Stimulated activated CD8-positive, alpha-beta memory T cell treated with anti-CD3 and anti-CD28 coated beads, Interleukin-4, amount 100 ng/mL, for 4 hours (primary cell): Measurements from ENCODE around the gene TRIP13.
"Not testable (repeated sequence)": the region's sequence is repeated elsewhere in the genome, so short reads cannot be mapped to it uniquely, and the experiment has no call there.

Experiments
- DNase-seq, 2 donors: peaks; one replicate each; pipeline ENCODE4 v3.0.0-alpha.2; 2020; ENCODE audit warnings: low read depth in 2 of 2, low spot score in 1 of 2

TRIP13 gene

GRCh38 chr5:916441-917293 is 24.0 kb downstream of the TRIP13 start:
- no peak for DNase-seq

- DNase-seq, result not testable (repeated sequence)
These were observed 26.0 kb downstream of the TRIP13 start for GRCh38 chr5:918717-919116.

- no peak for DNase-seq
These were observed 26.8 kb downstream of the TRIP13 start for GRCh38 chr5:919356-920000.

- no peak for DNase-seq
These were observed 27.6 kb downstream of the TRIP13 start for GRCh38 chr5:920321-920720.

GRCh38 chr5:921456-922435 is 29.1 kb downstream of the TRIP13 start:
- no peak for DNase-seq

DNA sequence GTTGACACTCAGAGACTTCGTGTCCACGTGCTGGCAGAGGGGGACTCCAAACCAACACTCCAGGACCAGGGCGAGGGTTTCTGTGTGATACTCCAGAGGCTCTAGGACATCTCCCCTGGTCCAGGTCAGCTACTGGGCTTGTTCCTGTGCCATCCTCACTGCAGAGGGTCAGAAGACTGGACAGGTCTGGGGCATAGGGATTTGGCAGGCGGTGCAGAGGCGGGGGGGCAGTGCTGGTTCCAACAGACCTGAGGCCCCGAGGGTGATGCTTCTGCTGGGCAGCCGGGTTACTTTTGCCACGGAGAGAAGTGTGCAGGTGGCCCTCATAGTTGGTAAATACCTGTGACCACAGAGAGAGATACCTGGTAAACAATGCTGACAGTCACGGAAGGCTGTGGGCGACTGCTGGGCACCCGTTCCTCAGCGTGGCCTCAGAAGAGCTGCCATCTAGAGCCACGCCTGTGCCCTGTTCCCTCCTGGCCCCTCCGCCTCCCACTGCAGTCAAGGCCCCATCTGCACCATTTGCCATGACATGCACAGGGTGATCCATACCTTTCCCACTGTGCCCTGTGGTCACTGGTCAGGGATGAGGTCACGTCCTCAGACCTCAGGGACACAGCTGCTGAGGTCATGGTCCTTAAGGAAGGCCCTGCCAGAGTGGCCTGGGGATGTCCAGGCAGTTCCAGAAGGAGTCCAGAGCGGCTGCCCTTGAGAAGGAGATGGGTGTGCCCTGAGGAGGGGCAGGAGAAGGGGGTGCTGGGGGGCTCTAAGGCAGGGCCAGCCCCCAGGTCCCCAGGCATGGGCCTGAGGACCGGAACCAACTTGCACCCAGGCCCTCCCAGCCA is 30.0 kb downstream of the TRIP13 start:
- DNase-seq, result no peak

DNA sequence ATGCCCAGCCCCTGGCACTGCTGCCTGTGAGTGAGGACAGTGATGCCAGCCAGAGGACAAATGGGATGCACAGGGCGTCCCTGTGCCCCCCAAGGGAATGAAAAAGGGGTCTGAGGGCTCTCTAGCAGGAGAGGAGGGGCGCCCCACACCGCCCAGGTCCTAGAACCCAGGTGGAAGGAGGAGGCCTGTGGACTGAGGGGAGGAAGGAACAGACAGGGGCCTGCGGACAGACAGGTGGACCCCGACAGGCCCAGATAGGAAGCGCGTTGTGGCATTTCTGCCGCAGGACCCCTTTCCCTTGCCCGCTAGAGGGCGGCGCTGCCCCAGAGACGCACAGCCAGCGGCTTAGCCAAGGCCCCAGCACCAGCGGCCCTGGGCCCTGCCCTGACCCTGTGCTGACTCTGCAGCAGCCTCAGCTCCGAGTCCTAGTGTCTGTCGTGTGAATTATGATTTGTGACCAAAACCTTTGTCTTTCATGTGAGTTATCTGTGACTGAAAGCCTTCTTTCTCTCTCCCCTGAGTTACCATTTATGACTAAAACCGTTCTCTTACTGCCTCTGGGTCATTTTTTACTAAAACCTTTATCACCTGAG is 30.7 kb downstream of the TRIP13 start:
- DNase-seq, result peak; percentile 32 to 35

- no peak for DNase-seq
These were observed 33.9 kb downstream of the TRIP13 start for GRCh38 chr5:926417-927171.

- DNase-seq, result no peak
These were observed 34.7 kb downstream of the TRIP13 start for GRCh38 chr5:927172-928015.

DNA sequence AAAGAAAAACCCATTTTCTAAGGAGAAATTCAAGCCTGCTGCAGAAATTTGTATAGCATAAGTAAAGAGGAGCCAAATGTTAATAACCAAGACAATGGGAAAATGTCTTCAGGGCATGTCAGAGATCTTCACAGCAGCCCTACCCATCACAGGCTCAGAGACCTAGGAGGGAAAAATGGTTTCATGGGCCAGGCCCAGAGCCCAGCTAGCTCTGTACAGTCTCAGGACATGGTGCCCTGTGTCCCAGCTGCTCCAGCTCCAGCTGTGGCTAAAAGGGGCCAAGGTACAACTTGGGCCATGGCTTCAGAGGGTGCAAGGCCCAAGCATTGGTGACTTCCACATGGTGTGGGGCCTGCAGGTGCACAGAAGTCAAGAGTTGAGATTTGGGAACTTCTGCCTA is 36.5 kb downstream of the TRIP13 start:
- not testable (repeated sequence) for DNase-seq

GRCh38 chr5:929596-929995 is 36.9 kb downstream of the TRIP13 start:
- DNase-seq, result no peak

GRCh38 chr5:930866-931265 is 38.2 kb downstream of the TRIP13 start:
- DNase-seq, result no peak

GRCh38 chr5:931570-932145 is 39.0 kb downstream of the TRIP13 start:
- DNase-seq, result no peak

DNA sequence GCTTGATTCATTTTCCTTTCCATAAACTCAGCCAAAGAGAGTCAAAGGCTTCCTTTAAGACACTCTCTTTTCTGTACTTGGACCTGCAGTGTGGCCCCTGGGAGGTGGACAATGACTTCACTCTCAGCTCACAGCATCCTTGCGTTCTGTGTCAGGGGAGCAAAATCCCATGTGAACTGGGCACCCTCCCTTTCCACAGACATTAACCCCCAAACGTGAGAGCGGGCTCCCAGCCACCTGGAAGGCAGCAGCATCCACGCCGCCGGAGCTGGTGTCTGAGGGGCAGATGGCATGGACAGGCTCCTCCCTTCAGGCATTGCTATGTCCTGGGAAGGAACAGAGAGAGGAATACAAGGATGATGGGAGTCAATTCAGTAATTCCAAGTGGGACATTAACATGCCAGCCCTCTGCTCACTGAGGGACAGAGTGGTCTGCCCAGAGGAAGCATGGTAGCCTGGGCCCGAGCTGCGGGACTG is 39.5 kb downstream of the TRIP13 start:
- no peak for DNase-seq

GRCh38 chr5:932628-933250 is 40.1 kb downstream of the TRIP13 start:
- DNase-seq, result no peak

GRCh38 chr5:933251-933861 is 40.7 kb downstream of the TRIP13 start:
- DNase-seq, result no peak

- DNase-seq, result not testable (repeated sequence)
These were observed 41.3 kb downstream of the TRIP13 start for GRCh38 chr5:933951-934350.
